GM20431 (cell line): Measurements from ENCODE around the gene CINP.

Source experiments
- in situ Hi-C: fragments of 300-500 bp; cut with MseI, MboI; formaldehyde crosslinking; loops from one replicate; pipeline ENCODE4 v1.15.0; 2020; ENCODE audit warnings: low sequenced_read_pairs; ENCODE audit not compliant: unreplicated experiment

CINP gene

DNA sequence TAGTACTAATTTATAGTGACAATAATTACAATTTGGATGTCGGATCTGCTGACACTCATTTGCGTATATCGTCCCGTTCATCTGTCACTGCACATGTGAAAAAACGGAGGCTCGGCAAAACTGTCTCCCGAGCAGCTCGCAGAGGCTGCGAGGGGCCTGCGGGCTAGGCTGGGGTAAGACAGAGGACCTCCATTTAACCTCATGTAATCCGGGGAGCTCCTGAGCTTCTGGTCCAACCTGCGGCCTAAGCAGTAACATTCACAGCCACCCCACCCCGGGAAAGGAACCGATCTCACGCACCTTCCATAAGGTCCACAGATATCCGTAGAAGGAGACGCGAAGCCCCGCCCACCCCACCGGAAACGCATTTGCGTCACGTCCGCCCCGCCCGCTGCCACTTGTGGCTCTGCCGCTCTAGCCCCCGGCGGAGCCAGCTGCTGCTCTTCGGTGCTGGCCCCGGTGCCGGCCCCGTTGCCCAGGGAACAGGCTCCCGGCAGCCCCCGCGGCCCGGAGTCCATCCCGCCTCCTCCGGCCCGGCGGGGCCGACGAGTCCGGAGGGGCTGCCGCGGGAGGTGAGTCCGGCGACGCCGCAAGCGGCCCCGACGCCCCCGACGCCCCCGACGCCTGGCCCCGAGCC, at the start of gene CINP, which contains the start of gene TECPR2:
CINP (minus strand) TSS at position 346 of the 637 bp plus-strand sequence; CDS start at position 307, 39 bp downstream.
TECPR2 (plus strand) TSS at position 397 of the 637 bp plus-strand sequence. CDS start 13,781 bp downstream, outside the sequence.
- in situ Hi-C loops: no loop called here

DNA sequence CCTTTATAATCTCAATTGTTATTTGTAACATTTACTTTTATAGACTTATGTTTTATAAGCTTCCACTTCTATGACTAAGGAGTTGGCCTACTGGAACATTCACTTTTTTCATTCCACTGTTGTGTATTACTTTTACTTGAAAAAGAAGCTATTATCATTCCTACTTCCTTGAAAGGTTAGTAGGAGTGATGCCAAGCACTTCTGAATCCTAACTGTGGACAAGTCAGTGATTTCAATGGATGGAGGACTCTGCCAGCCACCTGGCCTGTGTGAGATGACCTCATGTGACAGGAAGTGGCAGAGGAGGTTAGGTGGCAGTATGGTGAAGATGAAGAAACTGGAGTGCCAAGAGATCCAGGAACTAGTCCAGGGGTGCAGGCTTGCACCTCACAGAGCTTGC, 46.0 kb upstream of the CINP start:
- in situ Hi-C loops: no loop called here

DNA sequence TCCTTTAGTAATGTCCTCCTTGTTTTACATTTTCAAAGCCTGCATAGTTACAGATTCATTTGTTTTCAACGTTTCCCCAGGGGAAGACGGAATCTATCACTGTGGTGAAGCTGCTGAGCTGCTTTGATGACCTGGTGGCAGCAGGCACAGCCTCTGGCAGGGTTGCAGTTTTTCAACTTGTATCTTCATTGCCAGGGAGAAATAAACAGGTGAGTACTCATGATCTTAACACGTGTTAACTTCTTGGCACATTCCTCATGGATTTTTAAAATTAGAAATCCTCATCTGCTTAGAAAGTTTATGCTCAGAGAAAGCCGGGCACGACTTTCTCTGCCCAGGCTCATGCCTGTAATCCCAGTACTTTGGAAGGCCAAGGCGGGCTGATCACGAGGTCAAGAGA, 44.6 kb upstream of the CINP start:
- in situ Hi-C loops: no loop called here

DNA sequence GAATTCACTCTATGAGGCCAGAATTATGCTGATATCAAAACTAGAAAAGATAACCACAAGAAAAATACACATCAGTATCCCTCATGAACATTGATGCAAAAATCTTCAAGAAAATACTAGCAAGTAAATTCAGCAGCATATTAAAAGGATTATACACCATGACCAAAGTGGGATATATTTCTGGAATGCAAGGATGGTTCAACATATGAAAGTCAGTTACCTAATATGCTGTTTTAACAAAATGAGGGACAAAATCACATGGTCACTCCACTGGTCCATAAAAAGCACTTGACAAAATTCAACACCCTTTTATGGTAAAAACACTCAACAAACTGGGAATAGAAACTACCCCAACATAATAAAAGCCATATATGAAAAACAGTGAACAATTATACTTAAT, 40.3 kb upstream of the CINP start:
- in situ Hi-C loops: no loop called here

DNA sequence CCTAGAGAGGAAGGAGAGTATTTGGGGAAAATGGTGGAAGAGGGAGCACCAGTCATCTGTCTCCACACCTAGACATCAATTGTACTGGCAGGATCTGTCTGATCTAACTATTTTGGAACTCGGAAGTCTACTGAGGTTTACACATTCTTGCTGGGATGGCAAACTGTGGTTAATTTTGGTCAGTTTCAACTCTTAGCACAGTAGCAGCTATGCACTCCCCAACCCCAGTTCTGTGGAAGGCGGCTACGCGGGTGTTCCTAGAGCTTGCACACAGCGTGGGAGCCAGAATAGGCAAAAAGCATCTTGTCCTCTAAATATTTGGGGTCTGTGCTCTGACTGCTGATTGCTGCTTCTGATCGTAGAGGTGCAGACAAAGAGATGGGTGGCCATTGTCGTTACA, 33.8 kb upstream of the CINP start:
- in situ Hi-C loops: no loop called here

DNA sequence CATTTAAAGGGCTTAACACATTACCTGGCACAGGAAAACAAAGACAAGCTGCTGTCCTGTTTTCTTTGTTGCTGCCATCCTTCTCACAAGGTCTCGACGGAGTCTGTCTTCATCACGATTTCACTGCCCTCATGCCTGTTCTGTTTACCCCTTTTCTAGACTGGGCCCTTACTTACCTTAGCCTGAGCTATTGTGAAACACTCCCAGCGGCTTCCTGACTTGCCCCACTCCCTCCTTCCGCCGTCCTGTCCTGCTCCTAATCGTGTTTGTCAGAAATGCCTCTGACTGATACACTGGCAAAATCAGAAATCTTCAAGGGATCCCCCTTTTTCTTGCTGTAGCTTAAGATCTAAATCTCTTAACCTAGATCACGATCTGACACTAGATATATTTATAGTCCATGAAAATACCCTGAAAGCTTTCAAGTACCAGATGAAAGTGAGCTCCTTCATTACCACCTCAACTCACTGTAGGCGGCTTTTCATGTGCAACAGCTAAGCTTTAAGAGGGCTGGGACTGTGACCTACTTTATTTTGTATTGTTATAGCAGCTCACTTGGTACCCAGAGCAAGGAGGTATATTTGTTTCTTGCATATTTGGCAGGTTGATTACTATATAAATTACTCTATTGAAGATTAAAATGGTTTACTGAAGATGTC, 32.2 kb upstream of the CINP start:
- in situ Hi-C loops: no loop called here

DNA sequence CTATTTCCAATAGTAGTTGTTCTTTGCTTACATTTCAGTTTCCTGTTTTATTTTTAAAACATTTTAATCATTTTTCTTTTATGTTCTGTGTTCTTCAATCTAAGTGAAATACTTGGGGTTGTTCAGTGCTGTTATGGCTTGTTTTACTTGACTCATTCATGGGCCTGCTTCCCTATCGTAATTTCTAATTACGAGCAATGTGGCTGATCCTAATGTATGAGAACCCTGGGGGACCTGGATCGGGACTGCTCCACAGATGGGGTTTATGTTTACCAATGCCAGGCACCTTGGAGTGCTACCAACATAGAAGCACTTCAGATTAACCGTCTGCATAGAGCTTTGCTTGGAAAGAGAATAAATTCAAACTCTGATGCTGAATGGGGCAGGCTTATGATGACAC, 29.8 kb upstream of the CINP start:
- in situ Hi-C loops: no loop called here

DNA sequence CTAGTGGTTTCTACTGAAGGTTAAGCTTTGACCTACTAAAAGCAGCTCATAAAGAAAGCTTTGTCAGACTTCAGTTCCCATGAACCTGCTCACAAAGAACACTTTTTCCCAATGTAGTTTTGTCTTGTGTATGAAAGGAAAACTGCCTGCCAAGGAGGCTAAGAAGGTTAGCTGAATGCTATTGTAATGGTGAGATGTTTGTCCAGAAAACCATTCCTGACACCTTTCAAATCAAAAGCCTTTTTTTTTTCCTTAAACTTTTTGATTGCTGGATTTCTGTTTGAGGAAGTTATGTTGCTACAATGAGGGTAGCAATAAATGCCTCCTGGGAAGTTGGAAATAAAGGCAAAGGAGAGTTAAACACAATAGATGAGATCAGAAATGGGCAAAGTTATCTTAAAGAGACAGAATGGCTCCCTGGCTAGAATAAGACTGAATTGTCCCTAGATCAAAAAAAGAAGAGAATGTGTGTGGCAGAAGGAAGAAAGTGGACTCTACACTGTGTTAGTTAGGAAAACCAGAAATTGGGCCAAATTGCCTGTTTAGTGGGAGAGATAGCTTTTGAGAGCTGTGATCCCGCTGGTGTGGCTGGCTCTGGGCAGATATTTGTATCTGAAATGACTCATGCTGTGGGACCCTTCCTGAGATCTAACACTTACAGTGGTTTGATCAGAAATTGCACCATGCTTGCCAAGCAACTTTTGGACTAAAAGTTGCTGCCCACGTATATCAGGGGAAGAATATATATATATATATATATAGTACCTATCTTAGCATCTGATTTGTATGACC, 27.6 kb upstream of the CINP start:
- in situ Hi-C loops: no loop called here

DNA sequence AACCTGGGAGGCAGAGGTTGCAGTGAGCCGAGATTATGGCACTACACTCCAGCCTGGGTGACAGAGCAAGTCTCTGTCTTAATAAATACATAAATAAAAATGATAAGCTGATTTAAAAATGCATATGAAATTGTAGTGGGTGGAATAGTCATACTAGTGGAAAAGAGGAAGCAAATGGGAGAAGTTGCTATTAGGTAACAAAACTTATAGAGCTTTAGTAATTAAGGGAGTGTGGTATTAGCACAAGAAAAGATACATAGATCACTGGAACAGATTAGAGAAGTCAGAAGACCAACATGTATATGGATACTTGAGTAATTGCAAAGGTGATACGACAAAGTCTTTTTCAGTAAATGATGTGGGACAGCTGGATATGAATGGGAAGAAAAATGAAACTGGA, 26.6 kb upstream of the CINP start:
- in situ Hi-C loops: no loop called here

DNA sequence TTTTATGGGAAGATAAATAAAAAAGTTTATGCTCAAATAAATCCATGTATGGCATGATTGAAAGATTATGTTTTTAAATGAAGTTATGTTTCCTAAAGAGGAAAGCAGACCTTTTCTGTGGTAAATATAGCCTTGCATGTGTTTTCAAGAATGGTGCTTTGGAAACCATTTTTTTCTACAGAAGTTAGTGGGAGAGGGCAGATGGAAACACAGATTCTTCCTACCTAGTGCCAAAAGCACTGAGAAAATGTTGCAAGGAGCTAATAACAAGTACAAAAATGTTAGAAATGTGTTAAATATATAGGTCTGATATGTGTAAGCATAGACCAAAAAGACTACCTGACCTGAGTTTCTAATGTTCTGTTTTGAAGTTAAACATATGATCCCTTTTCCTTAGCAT, 24.4 kb upstream of the CINP start:
- in situ Hi-C loops: no loop called here

DNA sequence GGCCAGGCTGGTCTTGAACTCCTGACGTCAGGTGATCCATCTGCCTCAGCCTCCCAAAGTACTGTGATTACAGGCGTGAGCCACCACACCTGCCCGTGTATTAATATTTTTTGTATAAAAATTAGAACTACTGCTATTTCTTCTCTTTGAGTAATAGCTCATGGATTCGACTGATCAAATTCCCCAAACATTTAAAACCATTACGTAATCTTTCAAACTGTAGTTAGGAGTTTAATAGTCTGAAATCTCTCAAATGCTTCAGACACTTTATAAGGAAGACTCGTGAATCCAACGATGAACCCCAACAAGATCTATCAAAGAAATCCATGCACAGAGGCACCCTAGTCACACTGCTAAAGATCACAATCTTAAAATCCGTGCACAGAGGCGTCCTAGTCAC, 16.1 kb upstream of the CINP start:
- in situ Hi-C loops: no loop called here

DNA sequence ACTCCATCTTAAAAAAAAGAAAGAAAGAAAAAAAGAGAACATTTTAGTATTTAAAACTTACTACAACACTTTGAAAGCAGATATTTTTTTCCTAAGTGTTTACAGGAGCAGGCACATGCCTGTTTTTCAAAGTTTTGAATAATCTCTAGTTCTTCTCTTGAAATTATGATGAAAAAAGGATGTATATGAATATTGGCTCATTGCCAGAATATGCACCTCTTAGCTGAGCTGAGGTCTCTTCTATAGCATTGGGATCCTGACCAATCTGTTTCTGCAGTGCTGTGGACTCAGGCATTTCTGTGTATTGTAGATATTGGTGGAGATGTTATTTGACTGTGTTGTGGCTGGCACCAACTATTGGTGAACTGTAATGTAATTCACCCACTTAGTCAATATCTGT, 15.0 kb upstream of the CINP start:
- in situ Hi-C loops: no loop called here

DNA sequence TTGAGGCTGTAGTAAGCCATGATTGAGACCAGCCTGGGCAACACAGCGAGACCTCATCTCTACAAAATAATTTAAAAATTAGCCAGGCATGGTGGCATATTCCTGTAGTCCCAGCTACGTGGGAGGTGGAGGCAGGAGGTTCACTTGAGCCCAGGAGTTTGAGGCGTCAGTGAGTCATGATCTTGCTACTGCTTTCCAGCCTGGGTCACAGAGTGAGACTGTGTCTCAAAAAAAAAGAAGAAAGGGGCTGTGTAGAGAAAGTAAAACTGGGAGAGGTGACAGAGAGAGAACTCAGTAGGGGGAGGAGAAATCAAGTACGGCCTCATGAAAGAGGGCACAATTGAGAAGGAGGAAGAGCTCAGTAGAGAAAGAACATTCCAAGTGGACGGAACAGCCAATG, 12.4 kb upstream of the CINP start:
- in situ Hi-C loops: no loop called here

DNA sequence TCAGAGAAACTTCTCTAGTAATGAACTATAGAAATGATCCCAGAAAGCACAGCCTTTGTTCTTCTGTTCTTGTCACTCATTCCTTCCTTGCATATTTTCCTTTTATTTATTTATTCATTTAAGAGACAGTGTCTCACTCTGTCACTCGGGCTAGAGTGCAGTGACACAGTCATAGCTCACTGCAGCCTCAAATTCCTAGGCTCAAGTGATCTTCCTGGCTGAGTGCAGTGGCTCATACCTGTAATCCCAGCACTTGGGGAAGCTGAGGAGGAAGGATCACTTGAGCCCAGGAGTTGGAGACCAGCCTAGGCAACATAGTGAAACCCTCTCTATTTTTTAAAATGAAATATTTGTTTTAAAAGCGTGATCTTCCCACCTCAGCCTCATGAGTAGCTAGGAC, 11.6 kb upstream of the CINP start:
- in situ Hi-C loops: no loop called here

DNA sequence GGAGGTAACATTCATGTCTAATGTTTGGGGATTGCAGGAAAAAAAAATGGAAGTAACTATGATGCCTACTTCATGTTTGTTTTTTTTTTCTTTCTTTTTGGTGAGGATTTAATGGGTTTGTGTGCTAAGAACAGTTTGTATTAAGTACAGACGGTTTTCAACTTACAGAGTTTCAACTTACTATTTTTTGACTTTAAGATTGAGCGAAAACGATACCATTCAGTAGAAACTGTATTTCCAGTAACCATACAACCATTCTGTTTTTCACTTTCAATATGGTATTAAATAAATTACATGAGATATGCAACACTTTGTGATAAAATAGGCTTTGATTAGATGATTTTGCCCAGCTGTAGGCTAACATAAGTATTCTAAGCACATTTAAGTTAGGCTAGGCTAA, 10.4 kb upstream of the CINP start:
- in situ Hi-C loops: no loop called here

DNA sequence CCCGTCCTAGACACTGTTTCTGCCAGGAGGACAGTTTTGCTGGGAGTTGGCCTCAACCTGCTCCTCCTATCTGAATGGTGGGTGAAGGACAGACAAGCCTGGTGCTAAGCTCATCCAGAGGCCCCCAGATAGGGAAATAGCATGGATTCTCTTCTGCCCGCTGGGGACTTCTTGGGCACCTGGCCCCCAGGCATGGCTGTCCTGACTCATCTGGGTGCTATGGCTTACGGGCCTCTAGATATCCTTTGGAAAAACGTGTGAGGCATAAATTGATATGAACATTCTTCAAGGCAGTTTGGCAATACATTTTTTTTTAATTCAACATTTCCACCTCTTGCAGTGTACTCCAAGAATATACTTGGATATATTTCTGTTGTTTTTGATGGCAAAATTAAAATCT, 8.7 kb upstream of the CINP start:
- in situ Hi-C loops: no loop called here

DNA sequence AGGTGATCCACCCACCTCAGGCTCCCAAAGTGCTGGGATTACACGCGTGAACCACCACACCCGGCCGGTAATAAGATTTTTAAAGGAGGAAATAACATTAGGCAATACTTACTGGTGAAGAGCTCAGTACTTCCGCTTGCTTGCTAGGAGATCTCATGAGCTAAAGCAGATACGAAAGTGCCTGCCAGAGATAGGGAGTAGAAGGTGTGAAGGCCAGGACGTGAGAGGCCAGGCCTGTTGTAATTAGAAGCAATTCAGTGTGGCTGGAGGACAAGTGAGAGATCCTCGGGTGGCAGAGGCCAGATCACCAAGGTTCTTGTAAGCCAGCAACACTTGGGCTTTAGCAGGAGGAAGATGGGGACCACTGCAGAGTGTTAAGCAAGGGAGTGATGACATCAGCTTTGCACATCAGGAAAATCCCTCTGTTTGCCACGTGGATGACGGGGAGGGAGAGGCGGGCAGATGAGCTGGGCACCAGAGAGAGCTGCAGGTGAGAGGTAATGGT, 7.7 kb upstream of the CINP start:
- in situ Hi-C loops: no loop called here

DNA sequence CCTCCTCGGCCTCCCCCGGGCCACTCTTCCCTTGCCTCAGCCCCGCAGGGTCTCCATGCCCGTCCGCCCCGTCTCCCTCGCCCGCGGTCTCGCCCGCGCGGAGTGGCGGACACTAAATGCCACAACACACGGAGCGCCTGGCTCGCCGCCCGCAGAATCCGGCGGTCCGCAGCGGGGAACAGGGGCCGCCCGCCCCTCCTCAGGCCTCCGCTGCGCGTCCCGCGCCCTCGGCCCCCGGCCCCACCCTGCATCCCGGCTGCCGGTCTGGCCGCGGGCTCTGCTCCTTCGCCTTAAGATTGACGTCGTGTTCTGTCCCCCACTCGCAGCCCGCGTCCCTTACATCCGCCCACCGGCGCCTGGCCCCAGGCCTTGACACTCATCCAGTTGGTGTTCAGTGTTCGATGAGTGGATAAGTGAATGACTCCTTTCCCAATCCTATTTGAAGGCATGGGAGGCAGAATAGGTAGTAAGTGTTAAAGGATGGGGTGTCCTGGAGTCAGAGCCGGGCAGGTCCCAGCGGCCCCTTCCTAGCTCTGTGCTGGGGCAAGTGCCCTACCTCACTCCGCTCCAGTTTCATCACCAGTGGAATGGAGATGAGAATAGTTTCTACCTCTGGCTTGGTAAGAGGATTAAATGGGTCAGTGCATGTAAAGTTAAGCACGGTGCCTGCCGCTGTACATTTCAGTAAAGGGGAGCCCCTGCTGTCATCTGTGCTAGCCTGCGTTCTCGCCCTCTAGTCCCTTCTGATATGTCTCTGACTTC, 673 bp upstream of the CINP start:
- in situ Hi-C loops: no loop called here

DNA sequence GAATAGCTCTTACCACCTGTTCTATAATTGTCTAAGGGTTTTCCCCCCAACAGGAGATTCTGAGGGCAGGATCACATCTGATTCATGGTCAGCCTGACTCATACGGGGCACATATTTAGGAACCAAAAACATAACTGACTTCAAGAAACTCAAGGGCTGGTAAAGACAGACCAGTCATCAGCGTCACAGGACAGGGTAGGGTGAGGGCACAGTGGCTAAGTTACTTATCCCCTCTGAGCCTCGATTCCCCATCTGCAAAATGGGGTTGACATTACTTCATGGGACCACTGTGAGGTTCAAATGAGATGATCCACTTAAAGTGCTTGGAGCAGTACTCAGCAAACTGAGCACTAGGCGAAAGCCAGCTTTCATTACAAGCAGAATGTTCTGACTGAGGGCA, 606 bp downstream of the CINP start:
- in situ Hi-C loops: no loop called here

DNA sequence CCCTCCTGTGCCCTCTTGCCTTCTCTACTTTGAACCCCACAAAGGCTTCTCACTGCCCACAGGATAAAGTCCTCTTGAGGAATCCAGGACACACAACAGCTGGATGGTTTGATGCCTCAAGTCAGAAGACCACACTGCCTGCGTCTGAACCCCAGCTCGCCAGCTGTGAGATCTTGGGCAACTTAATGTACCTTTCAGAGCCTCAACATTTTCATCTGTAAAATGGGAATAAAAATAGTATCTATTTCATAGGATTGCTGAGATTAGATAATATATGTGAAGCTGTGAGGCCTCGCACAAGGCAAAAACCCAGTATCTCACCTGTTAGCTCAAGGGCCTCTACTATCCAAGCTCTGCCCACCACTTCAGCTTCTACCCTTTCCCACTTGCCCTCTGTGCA, 2.3 kb downstream of the CINP start:
- in situ Hi-C loops: no loop called here
